ENCODE data around the gene PPID. TPM values are rescaled to one million over a fixed set of nuclear protein-coding genes. Genes with fewer than 3 reads are reported as not detected.

Gene PPID
- 26.2 and 33.6 TPM in 2 replicates for total RNA-seq (2014; rRNA removed; shearing (Covaris generic))

DNA sequence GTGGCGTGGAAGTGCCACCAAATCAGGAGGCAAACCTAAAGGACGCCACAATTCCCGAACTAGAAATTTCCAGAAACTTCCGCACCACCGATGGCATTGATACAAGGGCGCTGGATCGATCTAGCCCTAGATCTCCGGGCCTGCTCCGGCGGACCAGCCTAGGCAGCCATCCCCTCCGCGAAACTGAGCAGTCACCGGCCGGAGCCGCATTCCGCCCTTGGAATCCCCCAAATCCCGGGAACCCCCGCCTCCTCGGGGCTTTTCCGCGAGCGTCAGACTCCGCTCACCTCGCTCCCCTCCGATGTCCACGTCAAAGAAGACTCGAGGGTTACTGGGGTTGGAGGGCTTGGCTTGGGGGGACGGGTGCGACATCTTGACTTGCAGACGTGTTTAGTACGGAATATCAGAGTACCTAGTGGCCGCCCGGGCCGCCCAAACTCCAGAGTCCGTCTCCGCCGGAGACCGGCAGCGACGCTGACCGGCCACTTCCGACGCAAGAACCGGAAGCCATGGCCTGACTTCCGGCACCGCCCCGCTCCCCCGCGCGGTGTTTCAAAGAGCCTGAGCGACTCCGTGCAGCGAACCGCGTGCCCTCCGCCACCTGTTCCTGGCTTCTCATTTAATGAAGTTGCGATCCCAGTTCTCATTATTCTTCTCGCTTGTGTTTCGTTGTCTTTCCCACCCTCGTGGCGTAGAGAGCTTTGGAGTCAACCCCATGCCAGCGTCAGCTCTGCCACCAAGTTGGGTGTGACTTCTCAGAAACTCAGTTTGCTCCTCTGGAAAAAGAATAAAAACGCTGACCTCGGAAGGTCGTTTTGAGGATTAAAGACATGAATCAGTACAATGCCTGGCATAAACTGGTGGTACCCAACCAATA is at the start of gene PPID:
TSS of gene PPID (minus strand) at position 480 of the 877 bp plus-strand sequence. CDS start at position 372, 108 bp downstream.

DNA sequence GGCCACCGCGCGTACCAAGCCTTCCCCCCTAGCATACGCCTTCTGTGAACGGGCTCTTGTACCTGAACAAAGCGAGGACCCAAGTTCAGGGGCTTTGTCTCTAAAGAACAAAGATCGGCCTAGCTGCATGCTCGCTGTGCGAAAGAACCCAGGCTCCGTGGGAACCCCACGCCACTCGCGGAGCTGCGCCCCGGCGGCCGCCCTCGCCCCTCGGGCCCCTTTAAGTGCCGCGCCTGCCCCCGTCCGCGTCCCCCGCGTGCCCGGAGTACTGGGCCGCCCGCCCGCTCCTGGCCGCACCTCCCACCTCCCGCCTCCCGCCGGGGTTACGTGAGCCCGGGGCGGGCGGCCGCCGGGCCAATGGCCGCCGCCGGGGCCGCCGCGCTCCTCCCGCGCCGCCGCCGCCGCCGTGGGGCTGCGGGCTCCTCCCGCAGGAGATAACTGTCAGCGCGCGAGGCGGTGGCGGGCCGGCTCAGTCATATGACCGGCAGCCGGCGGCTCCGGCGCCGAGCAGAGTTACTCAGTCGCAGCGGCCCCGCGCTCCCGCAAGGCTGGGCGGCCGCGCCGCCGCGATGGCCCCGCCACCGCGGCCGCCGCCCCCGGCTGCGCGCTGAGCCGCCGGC is 45.5 kb upstream of the PPID start, which contains the start of gene FNIP2:
TSS of gene FNIP2 (plus strand) at position 472 of the 620 bp plus-strand sequence. CDS start 187 bp downstream, outside the sequence.

DNA sequence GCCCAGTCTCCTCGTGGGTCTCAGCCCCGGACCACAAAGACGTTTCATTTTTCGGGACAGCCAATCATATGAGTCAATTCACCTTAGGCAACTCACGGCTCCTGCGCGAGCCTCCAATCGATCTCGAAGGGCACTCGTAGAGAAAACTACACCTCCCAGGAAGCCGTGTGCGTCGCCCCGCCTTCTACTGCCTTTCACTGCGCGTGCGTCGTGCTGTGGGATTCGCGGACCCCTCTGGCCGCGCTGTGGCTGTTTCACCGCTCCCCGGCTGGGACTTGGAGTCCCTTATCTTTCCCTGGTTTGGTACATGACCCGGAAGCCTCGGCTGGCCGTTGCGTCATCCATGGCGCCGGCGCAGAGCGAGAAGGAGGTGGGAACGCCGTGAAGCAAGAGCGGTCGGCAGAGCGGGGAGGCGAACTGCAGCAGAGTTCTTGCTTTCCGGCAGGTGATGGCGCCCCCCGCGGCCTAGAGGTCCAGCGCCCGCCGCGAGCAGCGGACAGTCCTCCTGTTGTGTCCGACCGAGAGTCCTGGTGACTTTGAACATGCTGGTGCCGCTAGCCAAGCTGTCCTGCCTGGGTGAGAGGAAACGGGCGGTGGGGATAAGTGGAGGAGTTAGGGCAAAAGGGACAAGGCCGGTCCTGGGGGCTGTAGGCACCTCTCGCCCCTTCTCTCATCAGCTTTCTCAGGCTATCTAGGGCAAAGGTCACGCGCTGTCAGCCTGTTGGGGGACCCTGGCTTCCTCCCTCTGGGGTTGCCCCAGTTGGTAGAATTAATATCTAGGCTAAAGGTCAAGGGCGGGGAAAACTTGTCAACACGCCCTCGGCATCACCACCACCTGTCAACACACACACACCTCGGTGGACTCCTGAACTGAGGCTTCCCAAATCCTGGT is 51.0 kb downstream of the PPID start, which contains the start of gene ETFDH:
TSS of gene ETFDH (plus strand) at position 382 of the 892 bp plus-strand sequence. CDS start at position 543, 161 bp downstream.

DNA sequence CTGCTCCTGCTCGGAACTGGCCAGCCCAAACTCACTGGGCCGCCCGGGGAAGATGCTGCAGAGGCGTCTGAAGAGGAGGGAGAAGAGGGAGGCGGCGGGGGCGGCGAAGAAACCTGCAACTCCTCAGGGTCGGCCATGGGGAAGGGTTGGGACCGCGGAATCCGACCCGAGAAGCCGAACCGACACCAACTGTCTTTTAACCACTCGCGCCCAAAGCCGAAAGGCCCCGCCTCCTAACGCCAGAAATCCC is 51.6 kb downstream of the PPID start, which contains the start of gene C4orf46:
TSS of gene C4orf46 (minus strand) at position 223 of the 250 bp plus-strand sequence. CDS start at position 137, 86 bp downstream.

Small RNA genes lying within 50 kb of the gene (small RNA-seq; reads per million reads assigned to genes)
- 0.54 reads per million, percentile 29 among the genes with 10 or more reads in this experiment for gene RF00012

Other genes starting within 250 kb of the PPID start
- gene RXFP1, start 201.5 kb downstream of the PPID start, total RNA-seq (2014; rRNA removed; shearing (Covaris generic)) = not detected in 2 replicates
- gene C4orf46, start 51.5 kb downstream of the PPID start, total RNA-seq (2014; rRNA removed; shearing (Covaris generic)) = 7.3 and 8.2 TPM in 2 replicates
- 15.3 and 21.0 TPM in 2 replicates for gene ETFDH, start 51.1 kb downstream of the PPID start, total RNA-seq (2014; rRNA removed; shearing (Covaris generic))
- gene FNIP2, start 45.6 kb upstream of the PPID start, total RNA-seq (2014; rRNA removed; shearing (Covaris generic)) = 5.1 and 5.7 TPM in 2 replicates